ES-I3 (cell line): ENCODE measurements around the gene LMCD1.
A peak's percentile ranks its signal among the peaks of the same experiment; 100 is the strongest.

ENCODE experiments used
- H3K36me3 ChIP-seq: 2 replicates; pipeline ENCODE4 v1.6.1; 2013; ENCODE audit warnings: mild to moderate bottlenecking, low read length, control low read depth, moderate library complexity; ENCODE audit not compliant: insufficient read depth
- H3K4me1 ChIP-seq: 2 replicates; pipeline ENCODE4 v1.6.1; 2013; ENCODE audit warnings: mild to moderate bottlenecking, control low read depth, low read length; ENCODE audit not compliant: insufficient read depth
- H3K9ac ChIP-seq: 2 replicates; pipeline ENCODE4 v1.6.1; 2013; ENCODE audit warnings: low read depth, mild to moderate bottlenecking, low read length, moderate library complexity
- H3K9me3 ChIP-seq: 2 replicates; pipeline ENCODE4 v1.6.1; 2013; ENCODE audit warnings: mild to moderate bottlenecking, low read length, moderate library complexity; ENCODE audit not compliant: control insufficient read depth, insufficient read depth

The LMCD1 gene

GRCh38 chr3:8599146-8599545, 97.5 kb downstream of the LMCD1 start:
- no peak overlapping the region for H3K9ac ChIP-seq
- no peaks in the 10 kb centered on the region for H3K9me3 ChIP-seq
- no peaks in the 10 kb centered on the region for H3K4me1 ChIP-seq
- H3K36me3 ChIP-seq: no peaks in the 10 kb centered on the region

GRCh38 chr3:8600457-8600856, 98.8 kb downstream of the LMCD1 start:
- H3K9me3 ChIP-seq: no peaks in the 10 kb centered on the region
- no peaks in the 10 kb centered on the region for H3K4me1 ChIP-seq
- no peak overlapping the region for H3K9ac ChIP-seq
- no peaks in the 10 kb centered on the region for H3K36me3 ChIP-seq

GRCh38 chr3:8603115-8603710, 101.6 kb downstream of the LMCD1 start:
- H3K9ac ChIP-seq: no peak overlapping the region
- no peaks in the 10 kb centered on the region for H3K36me3 ChIP-seq
- no peaks in the 10 kb centered on the region for H3K4me1 ChIP-seq
- H3K9me3 ChIP-seq: no peaks in the 10 kb centered on the region

DNA sequence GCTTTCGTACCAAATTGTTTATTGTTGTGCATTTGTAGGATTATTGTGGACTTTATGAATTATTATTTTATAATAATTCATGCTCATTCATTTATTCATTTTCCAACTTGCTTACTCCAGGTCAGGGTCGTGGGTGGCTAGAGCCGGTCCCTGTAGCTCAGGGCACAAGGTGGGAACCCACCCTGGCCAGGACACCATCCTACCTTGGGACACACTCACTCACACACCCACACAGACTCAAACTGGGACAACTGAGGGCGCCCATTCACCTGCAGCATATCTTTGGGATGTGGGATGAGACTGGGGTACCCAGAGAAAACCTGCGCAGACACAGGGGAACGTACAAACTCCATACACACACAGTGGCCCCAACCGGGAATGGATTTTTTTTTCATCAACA, 102.4 kb downstream of the LMCD1 start:
- no peak overlapping the region for H3K9ac ChIP-seq
- no peaks in the 10 kb centered on the region for H3K9me3 ChIP-seq

GRCh38 chr3:8604988-8605387, 103.4 kb downstream of the LMCD1 start:
- Histone ChIP-seq H3K9ac (no peak overlapping the region), H3K36me3 (no peaks in the 10 kb centered on the region), H3K9me3 (no peaks in the 10 kb centered on the region), H3K4me1 (no peaks in the 10 kb centered on the region)

More for the DNA sequence above, 102.4 kb downstream of the LMCD1 start:
- no peaks in the 10 kb centered on the region for H3K36me3 ChIP-seq
- H3K4me1 ChIP-seq: no peaks in the 10 kb centered on the region

- Histone ChIP-seq H3K4me1 (no peaks in the 10 kb centered on the region), H3K36me3 (no peaks in the 10 kb centered on the region), H3K9ac (no peak overlapping the region), H3K9me3 (no peaks in the 10 kb centered on the region)
Observed at GRCh38 chr3:8606701-8607231, 105.1 kb downstream of the LMCD1 start.

- Histone ChIP-seq H3K4me1 (no peaks in the 10 kb centered on the region), H3K36me3 (no peaks in the 10 kb centered on the region), H3K9me3 (no peaks in the 10 kb centered on the region), H3K9ac (no peak overlapping the region)
Observed at GRCh38 chr3:8607234-8608040, 105.8 kb downstream of the LMCD1 start.

GRCh38 chr3:8608041-8608790, 106.6 kb downstream of the LMCD1 start:
- Histone ChIP-seq H3K36me3 (no peaks in the 10 kb centered on the region), H3K4me1 (no peaks in the 10 kb centered on the region), H3K9ac (no peak overlapping the region), H3K9me3 (no peaks in the 10 kb centered on the region)

DNA sequence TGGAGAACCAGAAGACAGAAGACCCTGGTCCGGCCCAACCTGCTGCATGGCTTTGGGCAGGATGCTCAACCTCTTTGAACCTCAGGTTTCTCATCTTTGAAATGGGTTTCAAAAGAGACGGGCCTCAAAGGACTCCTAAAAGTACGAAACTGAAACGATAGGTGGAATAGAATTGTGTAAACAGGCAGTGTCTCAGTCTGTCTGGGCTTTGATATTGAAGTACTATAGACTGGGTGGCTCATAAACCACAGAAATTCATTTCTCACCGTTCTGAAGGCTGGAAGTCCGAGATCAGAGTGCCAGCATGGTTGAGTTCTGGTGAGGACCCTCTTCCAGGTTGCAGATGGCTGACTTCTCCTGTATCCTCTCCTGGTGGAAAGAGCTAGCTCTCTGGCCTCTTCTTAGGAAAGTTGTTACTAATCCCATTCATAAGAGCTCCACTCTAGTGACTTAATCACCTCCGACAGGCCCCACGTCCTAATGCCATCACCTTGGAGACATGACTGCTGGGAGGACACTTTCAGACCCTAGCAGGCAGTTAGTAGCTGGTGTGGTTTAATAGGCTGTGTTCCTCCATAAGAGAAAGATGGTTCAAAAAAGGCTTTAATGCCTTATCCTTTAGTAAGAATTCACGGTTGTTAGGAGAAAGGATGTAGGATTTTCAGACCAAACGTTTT, 107.3 kb downstream of the LMCD1 start:
- Histone ChIP-seq H3K36me3 (no peaks in the 10 kb centered on the region), H3K9me3 (no peaks in the 10 kb centered on the region), H3K4me1 (no peaks in the 10 kb centered on the region)

DNA sequence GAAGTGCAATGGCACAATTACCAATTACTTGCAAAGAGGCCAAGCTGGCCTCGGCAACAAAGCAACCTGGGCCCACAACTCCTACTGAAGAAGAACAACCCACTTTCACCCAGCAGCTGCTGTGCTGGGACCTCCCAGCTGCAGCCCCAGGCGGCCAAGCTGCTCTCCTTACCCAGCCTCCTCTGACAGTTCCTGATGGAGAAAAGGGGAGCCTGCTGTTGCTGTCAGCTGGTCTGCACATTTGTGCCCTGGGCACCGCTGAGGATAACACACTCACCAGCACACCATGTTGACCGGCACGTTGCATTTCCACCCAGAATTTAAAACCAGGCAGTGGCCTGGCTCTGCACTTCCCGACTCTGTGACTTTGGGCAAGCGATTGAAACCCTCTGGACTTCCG, 109.3 kb downstream of the LMCD1 start:
- Histone ChIP-seq H3K36me3 (no peaks in the 10 kb centered on the region), H3K9ac (peak overlapping the region; percentile 26), H3K9me3 (no peaks in the 10 kb centered on the region), H3K4me1 (no peaks in the 10 kb centered on the region)

More for the DNA sequence above, 107.3 kb downstream of the LMCD1 start:
- H3K9ac ChIP-seq: no peak overlapping the region

GRCh38 chr3:8617921-8618320, 116.3 kb downstream of the LMCD1 start:
- no peak overlapping the region for H3K9ac ChIP-seq
- H3K9me3 ChIP-seq: peaks cover 6% of the 10 kb centered on the region; the same call in 1 of the 2 replicates
- H3K4me1 ChIP-seq: 0 out of 2 replicates have a peak, but pooled peaks cover 5% of the 10 kb centered on the region
- H3K36me3 ChIP-seq: no peaks in the 10 kb centered on the region; the same call in 1 of the 2 replicates

- H3K36me3 ChIP-seq: no peaks in the 10 kb centered on the region; the same call in 1 of the 2 replicates
- H3K4me1 ChIP-seq: peaks cover 5% of the 10 kb centered on the region; the same call in 1 of the 2 replicates
- peaks cover 6% of the 10 kb centered on the region; the same call in 1 of the 2 replicates for H3K9me3 ChIP-seq
- no peak overlapping the region for H3K9ac ChIP-seq
Observed at GRCh38 chr3:8618950-8619349, 117.3 kb downstream of the LMCD1 start.

GRCh38 chr3:8619548-8619947, 117.9 kb downstream of the LMCD1 start:
- H3K9ac ChIP-seq: no peak overlapping the region
- H3K4me1 ChIP-seq: peaks cover 5% of the 10 kb centered on the region; the same call in 1 of the 2 replicates
- H3K36me3 ChIP-seq: no peaks in the 10 kb centered on the region; the same call in 1 of the 2 replicates
- H3K9me3 ChIP-seq: peaks cover 6% of the 10 kb centered on the region; the same call in 1 of the 2 replicates

GRCh38 chr3:8621141-8621540, 119.5 kb downstream of the LMCD1 start:
- H3K9me3 ChIP-seq: peaks cover 6% of the 10 kb centered on the region; the same call in 1 of the 2 replicates
- H3K9ac ChIP-seq: no peak overlapping the region
- no peaks in the 10 kb centered on the region; the same call in 1 of the 2 replicates for H3K36me3 ChIP-seq
- H3K4me1 ChIP-seq: peaks cover 5% of the 10 kb centered on the region; the same call in 1 of the 2 replicates
